Fibroblast of the aortic adventitia (primary cell): ENCODE measurements around the gene SH3BP5L. TPM values are rescaled to one million over a fixed set of nuclear protein-coding genes. Genes with fewer than 3 reads are reported as not detected.
"Not testable (repeated sequence)": the region's sequence is repeated elsewhere in the genome, so short reads cannot be mapped to it uniquely, and the experiment has no call there.

Experiments
- DNase-seq: peaks from one replicate; pipeline ENCODE4 v3.0.0-alpha.2; 2010; ENCODE audit warnings: low read depth
- H3K4me3 ChIP-seq: 2 replicates; pipeline ENCODE4 v1.5.1; 2011; ENCODE audit warnings: low read depth, mild to moderate bottlenecking, control low read depth, low read length, moderate library complexity
- CTCF ChIP-seq: IDR thresholded peaks from 2 replicates; pipeline ENCODE4 v1.5.1; 2011; ENCODE audit warnings: mild to moderate bottlenecking, low read length, control low read depth, inconsistent platforms; ENCODE audit not compliant: insufficient read depth
- total RNA-seq: library from RNA; depleted of rRNA; stranded (reverse); fragments of >200 nt; gene quantifications from 2 replicates; pipeline ENCODE4 v1.2.3, GENCODE V29; 2012; ENCODE audit warnings: low replicate concordance

Gene SH3BP5L
- total RNA-seq, 1 donor: 21.8 TPM

GRCh38 chr1:248800459-248800858 is 25.3 kb downstream of the SH3BP5L start:
- H3K4me3 ChIP-seq: no peak overlapping the region
- no peak for TF ChIP-seq CTCF
- DNase-seq: no peak

GRCh38 chr1:248798791-248799190 is 26.9 kb downstream of the SH3BP5L start:
- TF ChIP-seq CTCF: no peak
- H3K4me3 ChIP-seq: no peak overlapping the region
- no peak for DNase-seq

GRCh38 chr1:248794663-248795062 is 31.1 kb downstream of the SH3BP5L start:
- DNase-seq, H3K4me3 ChIP-seq: not testable (repeated sequence)

- no peak for DNase-seq
- no peak overlapping the region for H3K4me3 ChIP-seq
- no peak for TF ChIP-seq CTCF
Measured at GRCh38 chr1:248793592-248793991, 32.1 kb downstream of the SH3BP5L start.

- no peak overlapping the region for H3K4me3 ChIP-seq
- no peak for TF ChIP-seq CTCF
- DNase-seq: no peak
Measured at GRCh38 chr1:248792342-248792741, 33.4 kb downstream of the SH3BP5L start.

GRCh38 chr1:248791010-248791409 is 34.7 kb downstream of the SH3BP5L start:
- no peak for TF ChIP-seq CTCF
- no peak for DNase-seq
- H3K4me3 ChIP-seq: no peak overlapping the region

GRCh38 chr1:248790456-248790855 is 35.3 kb downstream of the SH3BP5L start:
- no peak for DNase-seq
- no peak for TF ChIP-seq CTCF
- H3K4me3 ChIP-seq: no peak overlapping the region

GRCh38 chr1:248789337-248789736 is 36.4 kb downstream of the SH3BP5L start:
- DNase-seq, H3K4me3 ChIP-seq: not testable (repeated sequence)
